IMR-90 (cell line): ENCODE measurements around the gene LYRM9. TPM values are rescaled to one million over a fixed set of nuclear protein-coding genes. Genes with fewer than 3 reads are reported as not detected.

Experiments used
- ATAC-seq: fragments of 200-7000 bp; cut with Tn5 transposase; 2 replicates; pipeline ENCODE4 v1.9.1; 2020; ENCODE audit warnings: low read depth, mild to moderate bottlenecking, moderate library complexity
- BruUV-seq: library from RNA; stranded (reverse); fragments of 400-500 nt; replicated peaks from 2 replicates; lab custom pipeline; 2021; lab: Mats Ljungman, UMichigan
- CTCF ChIA-PET: fragments of 300-600 bp; formaldehyde crosslinking; extraction: SDS; loops from one replicate; lab custom pipeline; 2021; ENCODE audit warnings: antibody characterized with exemption; lab: Yijun Ruan, JAX
- POLR2A ChIA-PET: fragments of 300-600 bp; sonication (Branson Sonifier 250); formaldehyde crosslinking; loops from one replicate; lab custom pipeline; 2022; ENCODE audit warnings: antibody characterized with exemption; ENCODE audit not compliant: unreplicated experiment; lab: Charles Lee
- DNase-seq: peaks from one replicate; pipeline ENCODE4 v3.0.0; 2013
- H2AFZ ChIP-seq: replicated peaks from 2 replicates; pipeline ENCODE3; 2013; ENCODE audit warnings: low read length, mild to moderate bottlenecking; ENCODE audit not compliant: poor library complexity
- H2AK5ac ChIP-seq: 2 replicates; pipeline ENCODE4 v1.6.1; 2013; ENCODE audit warnings: low read depth, low read length, inconsistent platforms
- H2AK9ac ChIP-seq: replicated peaks from 2 replicates; pipeline ENCODE3; 2013; ENCODE audit warnings: mild to moderate bottlenecking, low read depth, low read length, moderate library complexity; ENCODE audit not compliant: poor library complexity
- H2BK120ac ChIP-seq: 2 replicates; pipeline ENCODE4 v1.6.1; 2013; ENCODE audit warnings: low read depth, low read length, inconsistent platforms
- H2BK15ac ChIP-seq: 3 replicates; pipeline ENCODE4 v1.6.1; 2013; ENCODE audit warnings: low read depth, low read length, inconsistent platforms
- H2BK20ac ChIP-seq: 2 replicates; pipeline ENCODE4 v1.6.1; 2013; ENCODE audit warnings: low read depth, mild to moderate bottlenecking, inconsistent platforms, low read length, moderate library complexity
- H2BK5ac ChIP-seq: 2 replicates; pipeline ENCODE4 v1.6.1; 2013; ENCODE audit warnings: mild to moderate bottlenecking, low read depth, low read length, inconsistent platforms; ENCODE audit not compliant: poor library complexity, severe bottlenecking
- H3K14ac ChIP-seq: replicated peaks from 2 replicates; pipeline ENCODE4 v1.6.1; 2013; ENCODE audit warnings: low read depth, low read length, inconsistent platforms
- H3K18ac ChIP-seq: 2 replicates; pipeline ENCODE4 v1.6.1; 2013; ENCODE audit warnings: low read depth, low read length, control low read depth
- H3K23ac ChIP-seq: 2 replicates; pipeline ENCODE4 v1.6.1; 2013; ENCODE audit warnings: low read depth, low read length, inconsistent platforms
- H3K27ac ChIP-seq: 2 replicates; pipeline ENCODE4 v1.5.1; 2013; ENCODE audit warnings: mild to moderate bottlenecking, control low read depth, low read length; ENCODE audit not compliant: insufficient read depth
- H3K27me3 ChIP-seq: 2 replicates; pipeline ENCODE4 v1.6.1; 2013; ENCODE audit warnings: low read length; ENCODE audit not compliant: control insufficient read depth, insufficient read depth
- H3K36me3 ChIP-seq: 2 replicates; pipeline ENCODE4 v1.6.1; 2013; ENCODE audit warnings: low read length, mixed read lengths; ENCODE audit not compliant: control insufficient read depth, insufficient read depth
- H3K4ac ChIP-seq: 2 replicates; pipeline ENCODE4 v1.6.1; 2013; ENCODE audit warnings: low read depth, low read length, inconsistent platforms
- H3K4me1 ChIP-seq: 2 replicates; pipeline ENCODE4 v1.6.1; 2013; ENCODE audit warnings: low read length, mixed read lengths; ENCODE audit not compliant: control insufficient read depth, insufficient read depth
- H3K4me2 ChIP-seq: 2 replicates; pipeline ENCODE4 v1.6.1; 2013; ENCODE audit warnings: low read depth, mild to moderate bottlenecking, control low read depth, low read length, moderate library complexity
- H3K4me3 ChIP-seq: 2 replicates; pipeline ENCODE4 v1.5.1; 2013; ENCODE audit warnings: low read depth, mild to moderate bottlenecking, control low read depth, low read length, moderate library complexity; ENCODE audit not compliant: insufficient read depth
- H3K56ac ChIP-seq: 2 replicates; pipeline ENCODE4 v1.6.1; 2013; ENCODE audit warnings: low read length, inconsistent platforms; ENCODE audit not compliant: insufficient read depth; ENCODE audit errors: extremely low read depth
- H3K79me1 ChIP-seq, 2 experiments: 2 replicates each; pipeline ENCODE4 v1.6.1; 2013; ENCODE audit warnings: low read length in 2 of 2, inconsistent platforms in 1 of 2, low read depth in 1 of 2
- H3K9ac ChIP-seq: 2 replicates; pipeline ENCODE4 v1.6.1; 2013; ENCODE audit warnings: low read depth, low read length, control low read depth
- H3K9me1 ChIP-seq: 2 replicates; pipeline ENCODE4 v1.6.1; 2013; ENCODE audit warnings: low read length, inconsistent platforms; ENCODE audit not compliant: insufficient read depth
- H3K9me3 ChIP-seq: 2 replicates; pipeline ENCODE4 v1.6.1; 2013; ENCODE audit warnings: low read length; ENCODE audit not compliant: control insufficient read depth, insufficient read depth
- H4K20me1 ChIP-seq: 2 replicates; pipeline ENCODE4 v1.6.1; 2013; ENCODE audit warnings: low read length, inconsistent platforms; ENCODE audit not compliant: insufficient read depth
- H4K5ac ChIP-seq: 2 replicates; pipeline ENCODE4 v1.6.1; 2013; ENCODE audit warnings: mild to moderate bottlenecking, low read depth, low read length, control low read depth
- H4K8ac ChIP-seq, 2 experiments: 2 replicates each; pipeline ENCODE4 v1.6.1; 2013; ENCODE audit warnings: low read depth in 2 of 2, low read length in 2 of 2, control low read depth in 1 of 2, inconsistent platforms in 1 of 2
- H4K91ac ChIP-seq: 2 replicates; pipeline ENCODE4 v1.6.1; 2013; ENCODE audit warnings: low read depth, low read length, inconsistent platforms; ENCODE audit not compliant: insufficient read depth
- CEBPB ChIP-seq: IDR thresholded peaks from 2 replicates; pipeline ENCODE4 v1.6.1; 2012; ENCODE audit warnings: low read depth, low read length, improper control_type of control experiment
- FOS ChIP-seq: fragments of 150-350 bp; IDR thresholded peaks from 2 replicates; pipeline ENCODE4 v1.6.1; 2016; ENCODE audit warnings: low read depth, low read length
- MXI1 ChIP-seq: IDR thresholded peaks from 2 replicates; pipeline ENCODE4 v1.6.1; 2012; ENCODE audit warnings: low read depth, mild to moderate bottlenecking, low read length, moderate library complexity, borderline replicate concordance
- POLR2A ChIP-seq: IDR thresholded peaks from 2 replicates; pipeline ENCODE4 v1.6.1; 2012; ENCODE audit warnings: mild to moderate bottlenecking, low read depth, low read length
- RCOR1 ChIP-seq: IDR thresholded peaks from 2 replicates; pipeline ENCODE4 v1.6.1; 2012; ENCODE audit warnings: mild to moderate bottlenecking, low read length, improper control_type of control experiment; ENCODE audit not compliant: insufficient replicate concordance
- WGBS, 2 experiments: methylation state at CpG; one replicate each; pipeline versions ENCODE4 v1.1.5 to v1.1.7; 2013; ENCODE audit warnings: missing lambda C conversion rate in 2 of 2; ENCODE audit not compliant: insufficient read length in 1 of 2; ENCODE audit errors: extremely low coverage in 2 of 2; 5-methylcytosine and 5-hydroxymethylcytosine counted together
- dilution Hi-C: fragments of 300-500 bp; cut with HindIII; formaldehyde crosslinking; loops from one replicate; pipeline ENCODE4 v1.14.3; 2018; ENCODE audit warnings: low sequenced_read_pairs; ENCODE audit not compliant: unreplicated experiment
- in situ Hi-C: fragments of 300-500 bp; cut with MboI; formaldehyde crosslinking; loops from 3 replicates; pipeline ENCODE4 v1.14.3; 2019; ENCODE audit warnings: low sequenced_read_pairs, inconsistent platforms, mixed read lengths
- intact Hi-C: fragments of 100-400 bp; cut with micrococcal nuclease; formaldehyde crosslinking; loops from 2 replicates; pipeline ENCODE4 v1.10.0; 2022
- polyA plus RNA-seq, 3 experiments: library from polyadenylated mRNA; depleted of rRNA; stranded (reverse); fragments of >200 nt; gene quantifications; 2 replicates each; pipeline ENCODE4 v1.2.3, GENCODE V29; 2012; ENCODE audit warnings: low replicate concordance in 1 of 3
- total RNA-seq: library from RNA; depleted of rRNA; stranded (reverse); fragments of >200 nt; gene quantifications from 2 replicates; pipeline ENCODE4 v1.2.3, GENCODE V29; 2012
- TF ChIP-seq, protein P1 (sequence below): fragments of 150-350 bp; IDR thresholded peaks from 2 replicates; pipeline ENCODE4 v1.6.1; 2016; ENCODE audit warnings: low read depth, mild to moderate bottlenecking, low read length, moderate library complexity, borderline replicate concordance
- TF ChIP-seq, protein P2 (sequence below): fragments of 150-350 bp; IDR thresholded peaks from 2 replicates; pipeline ENCODE4 v1.6.1; 2017; ENCODE audit warnings: mild to moderate bottlenecking, antibody characterized with exemption, low read length, low read depth
- TF ChIP-seq, protein P3 (sequence below): conservative IDR thresholded peaks from 2 replicates; pipeline ENCODE4 v1.5.1; 2012; ENCODE audit warnings: mild to moderate bottlenecking, low read depth, low read length, improper control_type of control experiment

LYRM9 gene
- total and polyA plus RNA-seq, 2 of the 4 experiments (the other 2 are of a cell fraction) = 3.2 to 4.8 TPM

DNA sequence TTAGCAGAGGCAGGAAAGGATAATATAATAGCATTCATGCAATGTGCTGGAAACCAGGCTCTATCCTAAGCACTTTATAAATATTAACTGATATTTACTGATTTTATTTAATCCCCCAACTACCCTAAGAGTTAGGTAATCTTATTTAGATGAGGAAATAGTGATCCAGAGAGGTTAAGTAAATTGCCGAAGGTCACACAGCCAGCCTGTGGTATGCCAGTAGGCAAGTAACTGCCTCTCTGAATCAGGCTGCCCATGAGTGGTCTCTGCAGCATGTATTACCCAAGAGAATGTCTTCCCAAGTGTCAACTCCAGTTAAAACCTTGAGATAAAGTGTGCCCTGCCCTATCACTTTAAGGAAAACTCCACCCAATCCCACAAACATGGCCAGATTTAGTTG, 25.3 kb upstream of the LYRM9 start:
- dilution Hi-C loops = no loop called here
- CTCF ChIA-PET = no interaction called here

More for the DNA sequence above, 25.3 kb upstream of the LYRM9 start:
- H4K91ac ChIP-seq = no peak overlapping the region
- H2BK120ac ChIP-seq = no peak overlapping the region
- no peaks in the 10 kb centered on the region for H3K36me3 ChIP-seq
- TF ChIP-seq, protein P1, sequence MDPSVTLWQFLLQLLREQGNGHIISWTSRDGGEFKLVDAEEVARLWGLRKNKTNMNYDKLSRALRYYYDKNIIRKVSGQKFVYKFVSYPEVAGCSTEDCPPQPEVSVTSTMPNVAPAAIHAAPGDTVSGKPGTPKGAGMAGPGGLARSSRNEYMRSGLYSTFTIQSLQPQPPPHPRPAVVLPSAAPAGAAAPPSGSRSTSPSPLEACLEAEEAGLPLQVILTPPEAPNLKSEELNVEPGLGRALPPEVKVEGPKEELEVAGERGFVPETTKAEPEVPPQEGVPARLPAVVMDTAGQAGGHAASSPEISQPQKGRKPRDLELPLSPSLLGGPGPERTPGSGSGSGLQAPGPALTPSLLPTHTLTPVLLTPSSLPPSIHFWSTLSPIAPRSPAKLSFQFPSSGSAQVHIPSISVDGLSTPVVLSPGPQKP = no peak
- TF ChIP-seq, protein P2, sequence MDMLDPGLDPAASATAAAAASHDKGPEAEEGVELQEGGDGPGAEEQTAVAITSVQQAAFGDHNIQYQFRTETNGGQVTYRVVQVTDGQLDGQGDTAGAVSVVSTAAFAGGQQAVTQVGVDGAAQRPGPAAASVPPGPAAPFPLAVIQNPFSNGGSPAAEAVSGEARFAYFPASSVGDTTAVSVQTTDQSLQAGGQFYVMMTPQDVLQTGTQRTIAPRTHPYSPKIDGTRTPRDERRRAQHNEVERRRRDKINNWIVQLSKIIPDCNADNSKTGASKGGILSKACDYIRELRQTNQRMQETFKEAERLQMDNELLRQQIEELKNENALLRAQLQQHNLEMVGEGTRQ = no peak
- TF ChIP-seq FOS = no peak
- no peak for TF ChIP-seq POLR2A
- no peak for TF ChIP-seq RCOR1
- TF ChIP-seq MXI1 = no peak
- TF ChIP-seq, protein P3, sequence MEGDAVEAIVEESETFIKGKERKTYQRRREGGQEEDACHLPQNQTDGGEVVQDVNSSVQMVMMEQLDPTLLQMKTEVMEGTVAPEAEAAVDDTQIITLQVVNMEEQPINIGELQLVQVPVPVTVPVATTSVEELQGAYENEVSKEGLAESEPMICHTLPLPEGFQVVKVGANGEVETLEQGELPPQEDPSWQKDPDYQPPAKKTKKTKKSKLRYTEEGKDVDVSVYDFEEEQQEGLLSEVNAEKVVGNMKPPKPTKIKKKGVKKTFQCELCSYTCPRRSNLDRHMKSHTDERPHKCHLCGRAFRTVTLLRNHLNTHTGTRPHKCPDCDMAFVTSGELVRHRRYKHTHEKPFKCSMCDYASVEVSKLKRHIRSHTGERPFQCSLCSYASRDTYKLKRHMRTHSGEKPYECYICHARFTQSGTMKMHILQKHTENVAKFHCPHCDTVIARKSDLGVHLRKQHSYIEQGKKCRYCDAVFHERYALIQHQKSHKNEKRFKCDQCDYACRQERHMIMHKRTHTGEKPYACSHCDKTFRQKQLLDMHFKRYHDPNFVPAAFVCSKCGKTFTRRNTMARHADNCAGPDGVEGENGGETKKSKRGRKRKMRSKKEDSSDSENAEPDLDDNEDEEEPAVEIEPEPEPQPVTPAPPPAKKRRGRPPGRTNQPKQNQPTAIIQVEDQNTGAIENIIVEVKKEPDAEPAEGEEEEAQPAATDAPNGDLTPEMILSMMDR = no peak
- TF ChIP-seq CEBPB = no peak
- no peak overlapping the region for H2BK5ac ChIP-seq
- no peak overlapping the region for H3K4me2 ChIP-seq
- H2BK20ac ChIP-seq = no peak overlapping the region
- no peak overlapping the region for H2AFZ ChIP-seq
- no peaks in the 10 kb centered on the region for H3K9me3 ChIP-seq
- H4K5ac ChIP-seq = no peak overlapping the region
- no peak for DNase-seq
- no peaks in the 10 kb centered on the region for H3K79me1 ChIP-seq
- no peak overlapping the region for H2AK5ac ChIP-seq
- in situ Hi-C loops = no loop called here
- no peak overlapping the region for H3K14ac ChIP-seq
- H2AK9ac ChIP-seq = no peak overlapping the region
- no TSS peak for BruUV-seq
- H3K18ac ChIP-seq = no peak overlapping the region
- H3K56ac ChIP-seq = no peak overlapping the region
- H4K20me1 ChIP-seq = no peaks in the 10 kb centered on the region
- no peak overlapping the region for H2BK15ac ChIP-seq
- no peak overlapping the region for H3K27ac ChIP-seq
- no peak overlapping the region for H3K4ac ChIP-seq
- intact Hi-C loops = loop anchor here (10.0 kb wide), 1 partner anchor 96 kb away; no protein-coding TSS in a partner anchor
- no peak overlapping the region for H4K8ac ChIP-seq
- no peak overlapping the region for H3K4me3 ChIP-seq
- H3K27me3 ChIP-seq = peaks cover 8% of the 10 kb centered on the region
- no peaks in the 10 kb centered on the region for H3K9me1 ChIP-seq
- no peaks in the 10 kb centered on the region for H3K4me1 ChIP-seq
- WGBS, 2 experiments = no CpG with 5 or more reads among the region's 1 CpG
- POLR2A ChIA-PET = no interaction called here
- ATAC-seq = no peak
- H3K9ac ChIP-seq = no peak overlapping the region
- no peak overlapping the region for H3K23ac ChIP-seq
